Measurements from ENCODE around the gene HMX1. TPM values are rescaled to one million over a fixed set of nuclear protein-coding genes. Genes with fewer than 3 reads are reported as not detected.

The HMX1 gene
- total RNA-seq, 1 donor from 2014 or later, result not detected

- DNase-seq (ENCODE audit: extremely low read depth, low read depth, low spot score), result no peak
Observed at GRCh38 chr4:8910100-8910821, 38.6 kb upstream of the HMX1 start.

GRCh38 chr4:8909548-8909947 lies 37.9 kb upstream of the HMX1 start:
- no peak for DNase-seq (ENCODE audit: extremely low read depth, low read depth, low spot score)

GRCh38 chr4:8908206-8908893 lies 36.7 kb upstream of the HMX1 start:
- no peak for DNase-seq (ENCODE audit: extremely low read depth, low read depth, low spot score)

GRCh38 chr4:8907596-8908205 lies 36.1 kb upstream of the HMX1 start:
- no peak for DNase-seq (ENCODE audit: extremely low read depth, low read depth, low spot score)

GRCh38 chr4:8906991-8907595 lies 35.5 kb upstream of the HMX1 start:
- no peak for DNase-seq (ENCODE audit: extremely low read depth, low read depth, low spot score)

- no peak for DNase-seq (ENCODE audit: extremely low read depth, low read depth, low spot score)
Observed at GRCh38 chr4:8906668-8906970, 35.0 kb upstream of the HMX1 start.

GRCh38 chr4:8905773-8906667 lies 34.4 kb upstream of the HMX1 start:
- DNase-seq (ENCODE audit: extremely low read depth, low read depth, low spot score), result no peak

GRCh38 chr4:8905226-8905772 lies 33.7 kb upstream of the HMX1 start:
- no peak for DNase-seq (ENCODE audit: extremely low read depth, low read depth, low spot score)

GRCh38 chr4:8904666-8905065 lies 33.0 kb upstream of the HMX1 start:
- DNase-seq (ENCODE audit: extremely low read depth, low read depth, low spot score), result no peak

- DNase-seq (ENCODE audit: extremely low read depth, low read depth, low spot score), result no peak
Observed at GRCh38 chr4:8904041-8904501, 32.4 kb upstream of the HMX1 start.

GRCh38 chr4:8901335-8901734 lies 29.7 kb upstream of the HMX1 start:
- DNase-seq (ENCODE audit: extremely low read depth, low read depth, low spot score), result no peak

- no peak for DNase-seq (ENCODE audit: extremely low read depth, low read depth, low spot score)
Observed at GRCh38 chr4:8900588-8900987, 28.9 kb upstream of the HMX1 start.

- no peak for DNase-seq (ENCODE audit: extremely low read depth, low read depth, low spot score)
Observed at GRCh38 chr4:8898419-8898818, 26.8 kb upstream of the HMX1 start.

- no peak for DNase-seq (ENCODE audit: extremely low read depth, low read depth, low spot score)
Observed at GRCh38 chr4:8897251-8898167, 25.9 kb upstream of the HMX1 start.

GRCh38 chr4:8896506-8896905 lies 24.9 kb upstream of the HMX1 start:
- no peak for DNase-seq (ENCODE audit: extremely low read depth, low read depth, low spot score)

- DNase-seq (ENCODE audit: extremely low read depth, low read depth, low spot score), result no peak
Observed at GRCh38 chr4:8896071-8896470, 24.4 kb upstream of the HMX1 start.

GRCh38 chr4:8895295-8895694 lies 23.7 kb upstream of the HMX1 start:
- DNase-seq (ENCODE audit: extremely low read depth, low read depth, low spot score), result no peak

GRCh38 chr4:8894424-8894816 lies 22.8 kb upstream of the HMX1 start:
- DNase-seq (ENCODE audit: extremely low read depth, low read depth, low spot score), result no peak

- DNase-seq (ENCODE audit: extremely low read depth, low read depth, low spot score), result no peak
Observed at GRCh38 chr4:8893624-8894423, 22.2 kb upstream of the HMX1 start.
